GM23338 (cell line): ENCODE results near the gene CNPY3. TPM values are rescaled to one million over a fixed set of nuclear protein-coding genes. Genes with fewer than 3 reads are reported as not detected.

Source experiments
- ATAC-seq: fragments of 200-7000 bp; cut with Tn5 transposase; 3 replicates; pipeline ENCODE4 v1.9.1; 2020
- DNase-seq: peaks from one replicate; pipeline ENCODE4 v3.0.0-alpha.2; 2015; ENCODE audit warnings: low spot score
- H2AFZ ChIP-seq: fragments of 200-600 bp; sonication (generic); 2 replicates; pipeline ENCODE4 v1.8.0; 2016; ENCODE audit warnings: antibody characterized with exemption, mild to moderate bottlenecking, moderate library complexity
- H3F3A ChIP-seq: fragments of 200-600 bp; sonication (generic); replicated peaks from 2 replicates; pipeline ENCODE4 v1.8.0; 2017; ENCODE audit warnings: antibody characterized with exemption, mixed run types, low read depth
- H3K27ac ChIP-seq: fragments of 200-600 bp; sonication (generic); 2 replicates; pipeline ENCODE4 v1.6.1; 2016; ENCODE audit warnings: low read depth
- H3K27me3 ChIP-seq: fragments of 200-600 bp; sonication (generic); 2 replicates; pipeline ENCODE4 v1.8.0; 2016; ENCODE audit warnings: mild to moderate bottlenecking, mixed run types, moderate library complexity; ENCODE audit not compliant: insufficient read depth
- H3K36me3 ChIP-seq: fragments of 200-600 bp; sonication (generic); 2 replicates; pipeline ENCODE4 v1.8.0; 2016; ENCODE audit warnings: mild to moderate bottlenecking; ENCODE audit not compliant: insufficient read depth
- H3K4me1 ChIP-seq: fragments of 200-600 bp; sonication (generic); 2 replicates; pipeline ENCODE4 v1.8.0; 2016; ENCODE audit warnings: mild to moderate bottlenecking, moderate library complexity; ENCODE audit not compliant: insufficient read depth
- H3K4me2 ChIP-seq: fragments of 200-600 bp; sonication (generic); 2 replicates; pipeline ENCODE4 v1.7.1; 2017; ENCODE audit warnings: mixed run types
- H3K4me3 ChIP-seq: fragments of 200-600 bp; sonication (generic); 2 replicates; pipeline ENCODE4 v1.6.1; 2016; ENCODE audit warnings: mixed run types
- H3K79me2 ChIP-seq: fragments of 200-600 bp; sonication (generic); replicated peaks from 2 replicates; pipeline ENCODE4 v1.8.0; 2017; ENCODE audit warnings: mild to moderate bottlenecking; ENCODE audit not compliant: insufficient read depth
- H3K9me2 ChIP-seq: fragments of 200-600 bp; sonication (generic); 2 replicates; pipeline ENCODE4 v1.8.0; 2017; ENCODE audit not compliant: insufficient read depth
- H4K20me1 ChIP-seq: fragments of 200-600 bp; sonication (generic); replicated peaks from 2 replicates; pipeline ENCODE4 v1.8.0; 2017; ENCODE audit warnings: mild to moderate bottlenecking; ENCODE audit not compliant: insufficient read depth
- H3K27ac Mint-ChIP-seq: 2 replicates; pipeline ENCODE4 v1.8.0; 2020; ENCODE audit warnings: inconsistent platforms, mild to moderate bottlenecking, moderate library complexity, mixed read lengths
- H3K27me3 Mint-ChIP-seq: 3 replicates; pipeline ENCODE4 v1.8.0; 2022; ENCODE audit warnings: low read depth, mild to moderate bottlenecking, moderate library complexity, mixed read lengths, inconsistent platforms; ENCODE audit not compliant: insufficient read depth, poor library complexity
- H3K36me3 Mint-ChIP-seq: 3 replicates; pipeline ENCODE4 v1.8.0; 2021; ENCODE audit warnings: low read depth, mild to moderate bottlenecking, inconsistent platforms, moderate library complexity, mixed read lengths
- H3K4me1 Mint-ChIP-seq: 3 replicates; pipeline ENCODE4 v1.8.0; 2020; ENCODE audit warnings: mild to moderate bottlenecking, inconsistent platforms, mixed read lengths
- H3K4me3 Mint-ChIP-seq: 3 replicates; pipeline ENCODE4 v1.8.0; 2021; ENCODE audit warnings: moderate library complexity, mild to moderate bottlenecking, inconsistent platforms, mixed read lengths
- H3K9me3 Mint-ChIP-seq: 3 replicates; pipeline ENCODE4 v1.8.0; 2020; ENCODE audit warnings: moderate library complexity, mild to moderate bottlenecking, inconsistent platforms, mixed read lengths
- CREB1 ChIP-seq: fragments of 250-450 bp; sonication (Bioruptor Pico); IDR thresholded peaks from 2 replicates; pipeline ENCODE4 v1.5.0; 2020; ENCODE audit warnings: low read depth, mild to moderate bottlenecking, moderate library complexity
- EZH2 ChIP-seq: fragments of 200-600 bp; sonication (generic); IDR thresholded peaks from one replicate; pipeline ENCODE4 v1.8.0; 2017; ENCODE audit warnings: antibody characterized with exemption, mild to moderate bottlenecking, low read depth; ENCODE audit not compliant: unreplicated experiment
- EZH2phosphoT487 ChIP-seq: fragments of 200-600 bp; sonication (generic); IDR thresholded peaks from one replicate; pipeline ENCODE4 v1.8.1; 2018; ENCODE audit warnings: antibody characterized with exemption; ENCODE audit not compliant: unreplicated experiment
- JUNB ChIP-seq: IDR thresholded peaks from one replicate; pipeline ENCODE4 v1.6.1; 2016; ENCODE audit warnings: antibody characterized with exemption; ENCODE audit not compliant: unreplicated experiment
- STAT1 ChIP-seq: IDR thresholded peaks from one replicate; pipeline ENCODE4 v1.6.1; 2016; ENCODE audit warnings: antibody characterized with exemption; ENCODE audit not compliant: unreplicated experiment
- ZNF331 ChIP-seq: fragments of 250-450 bp; sonication (Bioruptor Pico); IDR thresholded peaks from 2 replicates; pipeline ENCODE4 v1.5.0; 2020; ENCODE audit warnings: low read depth, mild to moderate bottlenecking, moderate library complexity
- polyA plus RNA-seq: library from polyadenylated mRNA; unstranded; fragments of >200 nt; fragmentation: Nextera tagmentation; extraction: Ambion mirVana; gene quantifications from 2 replicates; pipeline ENCODE4 v1.2.1, GENCODE V29; 2016
- total RNA-seq: library from RNA; depleted of rRNA; stranded (reverse); fragments of >200 nt; shearing (Covaris generic); gene quantifications from 2 replicates; pipeline ENCODE4 v1.2.3, GENCODE V29; 2014
- TF ChIP-seq, protein P1 (sequence below): fragments of 250-450 bp; sonication (Bioruptor Pico); IDR thresholded peaks from 2 replicates; pipeline ENCODE4 v1.5.0; 2020; ENCODE audit warnings: mild to moderate bottlenecking, moderate library complexity
- TF ChIP-seq, protein P2 (sequence below): IDR thresholded peaks from one replicate; pipeline ENCODE4 v1.6.1; 2018; ENCODE audit warnings: antibody characterized with exemption; ENCODE audit not compliant: unreplicated experiment
- TF ChIP-seq, protein P3 (sequence below): IDR thresholded peaks from 2 replicates; pipeline ENCODE4 v1.6.1; 2016; ENCODE audit warnings: antibody characterized with exemption

Gene CNPY3
- total and polyA plus RNA-seq, 2 experiments from 2014 or later = 67.0 to 74.5 TPM

DNA sequence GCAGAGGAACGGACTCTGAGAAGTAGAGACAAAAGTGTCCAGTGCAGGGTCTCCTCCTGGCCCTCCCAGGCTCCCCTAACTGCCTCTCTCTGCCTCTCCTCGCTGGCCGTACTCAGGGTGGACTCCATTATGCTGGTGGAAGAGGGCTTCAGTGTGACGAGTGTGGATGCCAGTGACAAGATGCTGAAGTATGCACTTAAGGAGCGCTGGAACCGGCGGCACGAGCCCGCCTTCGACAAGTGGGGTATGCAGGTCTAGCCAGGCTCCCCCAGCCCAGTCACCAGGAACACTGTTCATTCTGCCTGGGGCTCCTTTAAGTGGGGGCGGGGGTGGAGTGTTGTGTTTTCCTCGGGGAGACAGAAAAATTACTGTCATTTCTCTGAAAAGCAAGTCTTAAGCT lies 32.8 kb downstream of the CNPY3 start:
- Mint-ChIP-seq H3K27ac (no peak overlapping the region), H3K9me3 (no peaks in the 10 kb centered on the region), H3K4me3 (peak overlapping the region; percentile 37; the same call in 1 of the 3 replicates), H3K27me3 (peaks cover 25% of the 10 kb centered on the region), H3K4me1 (peaks cover 14% of the 10 kb centered on the region; the same call in 2 of the 3 replicates), H3K36me3 (peaks cover 3% of the 10 kb centered on the region; the same call in 2 of the 3 replicates)
- DNase-seq (no peak), ATAC-seq (no peak)
- Histone ChIP-seq H3K4me3 (no peak overlapping the region), H3K27me3 (peaks cover 24% of the 10 kb centered on the region), H4K20me1 (no peaks in the 10 kb centered on the region), H3K4me2 (no peak overlapping the region), H3K4me1 (peaks cover 7% of the 10 kb centered on the region; the same call in 1 of the 2 replicates), H3F3A (peaks cover 17% of the 10 kb centered on the region; the same call in 1 of the 2 replicates), H2AFZ (no peak overlapping the region), H3K27ac (no peak overlapping the region), H3K79me2 (no peaks in the 10 kb centered on the region), H3K36me3 (no peaks in the 10 kb centered on the region; the same call in 1 of the 2 replicates), H3K9me2 (no peaks in the 10 kb centered on the region)
- no peak for TF ChIP-seq JUNB
- no peak for TF ChIP-seq EZH2phosphoT487
- TF ChIP-seq, protein P1, sequence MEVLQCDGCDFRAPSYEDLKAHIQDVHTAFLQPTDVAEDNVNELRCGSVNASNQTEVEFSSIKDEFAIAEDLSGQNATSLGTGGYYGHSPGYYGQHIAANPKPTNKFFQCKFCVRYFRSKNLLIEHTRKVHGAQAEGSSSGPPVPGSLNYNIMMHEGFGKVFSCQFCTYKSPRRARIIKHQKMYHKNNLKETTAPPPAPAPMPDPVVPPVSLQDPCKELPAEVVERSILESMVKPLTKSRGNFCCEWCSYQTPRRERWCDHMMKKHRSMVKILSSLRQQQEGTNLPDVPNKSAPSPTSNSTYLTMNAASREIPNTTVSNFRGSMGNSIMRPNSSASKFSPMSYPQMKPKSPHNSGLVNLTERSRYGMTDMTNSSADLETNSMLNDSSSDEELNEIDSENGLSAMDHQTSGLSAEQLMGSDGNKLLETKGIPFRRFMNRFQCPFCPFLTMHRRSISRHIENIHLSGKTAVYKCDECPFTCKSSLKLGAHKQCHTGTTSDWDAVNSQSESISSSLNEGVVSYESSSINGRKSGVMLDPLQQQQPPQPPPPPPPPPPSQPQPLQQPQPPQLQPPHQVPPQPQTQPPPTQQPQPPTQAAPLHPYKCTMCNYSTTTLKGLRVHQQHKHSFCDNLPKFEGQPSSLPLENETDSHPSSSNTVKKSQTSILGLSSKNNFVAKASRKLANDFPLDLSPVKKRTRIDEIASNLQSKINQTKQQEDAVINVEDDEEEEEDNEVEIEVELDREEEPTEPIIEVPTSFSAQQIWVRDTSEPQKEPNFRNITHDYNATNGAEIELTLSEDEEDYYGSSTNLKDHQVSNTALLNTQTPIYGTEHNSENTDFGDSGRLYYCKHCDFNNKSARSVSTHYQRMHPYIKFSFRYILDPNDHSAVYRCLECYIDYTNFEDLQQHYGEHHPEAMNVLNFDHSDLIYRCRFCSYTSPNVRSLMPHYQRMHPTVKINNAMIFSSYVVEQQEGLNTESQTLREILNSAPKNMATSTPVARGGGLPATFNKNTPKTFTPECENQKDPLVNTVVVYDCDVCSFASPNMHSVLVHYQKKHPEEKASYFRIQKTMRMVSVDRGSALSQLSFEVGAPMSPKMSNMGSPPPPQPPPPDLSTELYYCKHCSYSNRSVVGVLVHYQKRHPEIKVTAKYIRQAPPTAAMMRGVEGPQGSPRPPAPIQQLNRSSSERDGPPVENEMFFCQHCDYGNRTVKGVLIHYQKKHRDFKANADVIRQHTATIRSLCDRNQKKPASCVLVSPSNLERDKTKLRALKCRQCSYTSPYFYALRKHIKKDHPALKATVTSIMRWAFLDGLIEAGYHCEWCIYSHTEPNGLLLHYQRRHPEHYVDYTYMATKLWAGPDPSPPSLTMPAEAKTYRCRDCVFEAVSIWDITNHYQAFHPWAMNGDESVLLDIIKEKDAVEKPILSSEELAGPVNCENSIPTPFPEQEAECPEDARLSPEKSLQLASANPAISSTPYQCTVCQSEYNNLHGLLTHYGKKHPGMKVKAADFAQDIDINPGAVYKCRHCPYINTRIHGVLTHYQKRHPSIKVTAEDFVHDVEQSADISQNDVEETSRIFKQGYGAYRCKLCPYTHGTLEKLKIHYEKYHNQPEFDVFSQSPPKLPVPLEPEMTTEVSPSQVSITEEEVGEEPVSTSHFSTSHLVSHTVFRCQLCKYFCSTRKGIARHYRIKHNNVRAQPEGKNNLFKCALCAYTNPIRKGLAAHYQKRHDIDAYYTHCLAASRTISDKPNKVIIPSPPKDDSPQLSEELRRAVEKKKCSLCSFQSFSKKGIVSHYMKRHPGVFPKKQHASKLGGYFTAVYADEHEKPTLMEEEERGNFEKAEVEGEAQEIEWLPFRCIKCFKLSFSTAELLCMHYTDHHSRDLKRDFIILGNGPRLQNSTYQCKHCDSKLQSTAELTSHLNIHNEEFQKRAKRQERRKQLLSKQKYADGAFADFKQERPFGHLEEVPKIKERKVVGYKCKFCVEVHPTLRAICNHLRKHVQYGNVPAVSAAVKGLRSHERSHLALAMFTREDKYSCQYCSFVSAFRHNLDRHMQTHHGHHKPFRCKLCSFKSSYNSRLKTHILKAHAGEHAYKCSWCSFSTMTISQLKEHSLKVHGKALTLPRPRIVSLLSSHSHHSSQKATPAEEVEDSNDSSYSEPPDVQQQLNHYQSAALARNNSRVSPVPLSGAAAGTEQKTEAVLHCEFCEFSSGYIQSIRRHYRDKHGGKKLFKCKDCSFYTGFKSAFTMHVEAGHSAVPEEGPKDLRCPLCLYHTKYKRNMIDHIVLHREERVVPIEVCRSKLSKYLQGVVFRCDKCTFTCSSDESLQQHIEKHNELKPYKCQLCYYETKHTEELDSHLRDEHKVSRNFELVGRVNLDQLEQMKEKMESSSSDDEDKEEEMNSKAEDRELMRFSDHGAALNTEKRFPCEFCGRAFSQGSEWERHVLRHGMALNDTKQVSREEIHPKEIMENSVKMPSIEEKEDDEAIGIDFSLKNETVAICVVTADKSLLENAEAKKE (CRISPR knock-in tag) = no peak
- no peak for TF ChIP-seq STAT1
- TF ChIP-seq, protein P2, sequence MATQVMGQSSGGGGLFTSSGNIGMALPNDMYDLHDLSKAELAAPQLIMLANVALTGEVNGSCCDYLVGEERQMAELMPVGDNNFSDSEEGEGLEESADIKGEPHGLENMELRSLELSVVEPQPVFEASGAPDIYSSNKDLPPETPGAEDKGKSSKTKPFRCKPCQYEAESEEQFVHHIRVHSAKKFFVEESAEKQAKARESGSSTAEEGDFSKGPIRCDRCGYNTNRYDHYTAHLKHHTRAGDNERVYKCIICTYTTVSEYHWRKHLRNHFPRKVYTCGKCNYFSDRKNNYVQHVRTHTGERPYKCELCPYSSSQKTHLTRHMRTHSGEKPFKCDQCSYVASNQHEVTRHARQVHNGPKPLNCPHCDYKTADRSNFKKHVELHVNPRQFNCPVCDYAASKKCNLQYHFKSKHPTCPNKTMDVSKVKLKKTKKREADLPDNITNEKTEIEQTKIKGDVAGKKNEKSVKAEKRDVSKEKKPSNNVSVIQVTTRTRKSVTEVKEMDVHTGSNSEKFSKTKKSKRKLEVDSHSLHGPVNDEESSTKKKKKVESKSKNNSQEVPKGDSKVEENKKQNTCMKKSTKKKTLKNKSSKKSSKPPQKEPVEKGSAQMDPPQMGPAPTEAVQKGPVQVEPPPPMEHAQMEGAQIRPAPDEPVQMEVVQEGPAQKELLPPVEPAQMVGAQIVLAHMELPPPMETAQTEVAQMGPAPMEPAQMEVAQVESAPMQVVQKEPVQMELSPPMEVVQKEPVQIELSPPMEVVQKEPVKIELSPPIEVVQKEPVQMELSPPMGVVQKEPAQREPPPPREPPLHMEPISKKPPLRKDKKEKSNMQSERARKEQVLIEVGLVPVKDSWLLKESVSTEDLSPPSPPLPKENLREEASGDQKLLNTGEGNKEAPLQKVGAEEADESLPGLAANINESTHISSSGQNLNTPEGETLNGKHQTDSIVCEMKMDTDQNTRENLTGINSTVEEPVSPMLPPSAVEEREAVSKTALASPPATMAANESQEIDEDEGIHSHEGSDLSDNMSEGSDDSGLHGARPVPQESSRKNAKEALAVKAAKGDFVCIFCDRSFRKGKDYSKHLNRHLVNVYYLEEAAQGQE = no peak
- no peak for TF ChIP-seq CREB1 (CRISPR knock-in tag)
- TF ChIP-seq EZH2 = no peak
- TF ChIP-seq ZNF331 (CRISPR knock-in tag) = no peak
- TF ChIP-seq, protein P3, sequence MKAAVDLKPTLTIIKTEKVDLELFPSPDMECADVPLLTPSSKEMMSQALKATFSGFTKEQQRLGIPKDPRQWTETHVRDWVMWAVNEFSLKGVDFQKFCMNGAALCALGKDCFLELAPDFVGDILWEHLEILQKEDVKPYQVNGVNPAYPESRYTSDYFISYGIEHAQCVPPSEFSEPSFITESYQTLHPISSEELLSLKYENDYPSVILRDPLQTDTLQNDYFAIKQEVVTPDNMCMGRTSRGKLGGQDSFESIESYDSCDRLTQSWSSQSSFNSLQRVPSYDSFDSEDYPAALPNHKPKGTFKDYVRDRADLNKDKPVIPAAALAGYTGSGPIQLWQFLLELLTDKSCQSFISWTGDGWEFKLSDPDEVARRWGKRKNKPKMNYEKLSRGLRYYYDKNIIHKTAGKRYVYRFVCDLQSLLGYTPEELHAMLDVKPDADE = no peak
